Keratinocyte (primary cell): Measurements from ENCODE around the gene HOXD13. TPM values are rescaled to one million over a fixed set of nuclear protein-coding genes. Genes with fewer than 3 reads are reported as not detected.

Source experiments
- DNase-seq: peaks from one replicate; pipeline ENCODE4 v3.0.0-alpha.2; 2011; ENCODE audit warnings: low read depth, missing footprints, low spot score
- FAIRE-seq: peaks from 2 replicates; lab custom pipeline; 2011; peaks lifted over from hg19 to GRCh38; lab: Jason Lieb, UNC
- H2AFZ ChIP-seq: 2 replicates; pipeline ENCODE4 v1.6.0; 2012; ENCODE audit warnings: low read length, control low read depth, inconsistent platforms; ENCODE audit not compliant: control insufficient read depth
- H3K27ac ChIP-seq: 2 replicates; pipeline ENCODE4 v1.5.1; 2011; ENCODE audit warnings: low read length; ENCODE audit not compliant: control insufficient read depth, insufficient read depth
- H3K27me3 ChIP-seq: 3 replicates; pipeline ENCODE4 v1.6.0; 2011; ENCODE audit warnings: low read length; ENCODE audit not compliant: control insufficient read depth, insufficient read depth; ENCODE audit errors: extremely low read depth
- H3K36me3 ChIP-seq, 2 experiments: 2 replicates in 1 of 2; 3 replicates in 1 of 2; pipeline ENCODE4 v1.5.1; 2011; ENCODE audit warnings: low read length in 2 of 2, mild to moderate bottlenecking in 1 of 2; ENCODE audit not compliant: control insufficient read depth in 2 of 2, insufficient read depth in 2 of 2; ENCODE audit errors: extremely low read depth in 1 of 2
- H3K4me1 ChIP-seq: 3 replicates; pipeline ENCODE4 v1.5.1; 2011; ENCODE audit warnings: low read length; ENCODE audit not compliant: control insufficient read depth, insufficient read depth; ENCODE audit errors: extremely low read depth
- H3K4me2 ChIP-seq: 3 replicates; pipeline ENCODE4 v1.6.0; 2011; ENCODE audit warnings: low read depth, low read length; ENCODE audit not compliant: control insufficient read depth, insufficient read depth; ENCODE audit errors: extremely low read depth
- H3K4me3 ChIP-seq, 3 experiments: fragments of 200-600 bp in 1 of 3; sonication (generic) in 1 of 3; 2 replicates in 2 of 3; 3 replicates in 1 of 3; pipeline ENCODE4 v1.5.1; 2011 to 2016; ENCODE audit warnings: low read length in 3 of 3, mild to moderate bottlenecking in 3 of 3, control low read depth in 2 of 3, inconsistent platforms in 1 of 3, low read depth in 1 of 3, mixed read lengths in 1 of 3, mixed run types in 1 of 3, moderate library complexity in 1 of 3; ENCODE audit not compliant: control insufficient read depth in 2 of 3, insufficient read depth in 2 of 3; ENCODE audit errors: extremely low read depth in 1 of 3
- H3K79me2 ChIP-seq: 2 replicates; pipeline ENCODE4 v1.6.0; 2012; ENCODE audit warnings: low read length; ENCODE audit not compliant: control insufficient read depth, insufficient read depth
- H3K9ac ChIP-seq: 3 replicates; pipeline ENCODE4 v1.6.0; 2011; ENCODE audit warnings: low read length; ENCODE audit not compliant: control insufficient read depth, insufficient read depth; ENCODE audit errors: extremely low read depth
- H3K9me1 ChIP-seq: 3 replicates; pipeline ENCODE4 v1.6.0; 2011; ENCODE audit warnings: low read length; ENCODE audit not compliant: control insufficient read depth, insufficient read depth; ENCODE audit errors: extremely low read depth
- H3K9me3 ChIP-seq: 2 replicates; pipeline ENCODE4 v1.5.1; 2012; ENCODE audit warnings: low read depth, low read length; ENCODE audit not compliant: control insufficient read depth
- H4K20me1 ChIP-seq: 3 replicates; pipeline ENCODE4 v1.6.0; 2011; ENCODE audit warnings: low read length; ENCODE audit not compliant: control insufficient read depth, insufficient read depth; ENCODE audit errors: extremely low read depth
- EZH2 ChIP-seq: IDR thresholded peaks from one replicate; pipeline ENCODE4 v1.6.1; 2012; ENCODE audit warnings: inconsistent platforms, mild to moderate bottlenecking, low read length, moderate library complexity
- dilution Hi-C: fragments of 300-500 bp; cut with MboI; formaldehyde crosslinking; loops from one replicate; pipeline ENCODE4 v1.7.0; 2020; ENCODE audit warnings: low sequenced_read_pairs; ENCODE audit not compliant: extremely low pct_ligation_motif_present
- polyA plus RNA-seq, 5 experiments: library from polyadenylated mRNA; depleted of rRNA in 3 of 5; stranded (reverse) in 3 of 5; stranded (forward) in 1 of 5; unstranded in 1 of 5; fragments of >200 nt; gene quantifications; 1 replicate in 1 of 5; 2 replicates in 3 of 5; 3 replicates in 1 of 5; pipeline versions ENCODE4 v1.2.1 to v1.2.3, GENCODE V29; 2011 to 2012; ENCODE audit warnings: missing spikeins in 2 of 5, low read depth in 1 of 5, low replicate concordance in 1 of 5
- TF ChIP-seq, protein P1 (sequence below), 3 experiments: IDR thresholded peaks in 1 of 3; conservative IDR thresholded peaks in 1 of 3; optimal IDR thresholded peaks in 1 of 3; 2 replicates in 2 of 3; 3 replicates in 1 of 3; pipeline versions ENCODE3 to v1.5.1; 2011; ENCODE audit warnings: low read length in 3 of 3, mild to moderate bottlenecking in 3 of 3, moderate library complexity in 2 of 3, control low read depth in 1 of 3, inconsistent platforms in 1 of 3; ENCODE audit not compliant: insufficient read depth in 2 of 3; ENCODE audit errors: extremely low read depth in 1 of 3

HOXD13 gene
- polyA plus RNA-seq, 1 donor (not counting 4 experiments of a cell fraction or from before 2014, with no cell fraction given), result not detected

DNA sequence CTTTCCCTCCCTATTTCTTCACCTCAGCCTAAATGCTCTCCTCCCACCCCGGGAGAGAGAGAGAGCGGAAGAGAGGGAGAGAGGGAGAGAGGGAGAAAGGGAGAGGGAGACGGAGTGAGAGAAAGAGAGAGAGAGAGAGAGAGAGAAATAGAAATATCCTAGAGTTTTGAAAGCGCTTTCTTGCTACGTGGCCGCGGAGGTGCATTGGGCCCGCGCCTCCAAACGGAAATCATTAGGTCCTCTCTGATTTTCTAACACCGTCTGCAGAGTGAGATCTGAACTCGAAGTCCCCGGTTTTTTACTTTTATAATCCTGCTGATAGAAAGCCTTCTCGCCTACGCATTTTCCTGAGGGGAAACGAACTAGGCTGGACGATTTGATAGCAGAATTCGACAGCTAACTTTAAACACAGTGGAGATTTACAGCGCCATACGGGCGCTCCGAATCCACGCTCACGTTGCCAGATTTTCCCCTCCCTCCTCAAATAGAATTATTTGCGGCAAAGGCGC, 7.9 kb upstream of the HOXD13 start:
- H3K4me2 ChIP-seq, result no peak overlapping the region
- H3K9ac ChIP-seq, result no peak overlapping the region
- no peaks in the 10 kb centered on the region for H3K36me3 ChIP-seq
- H3K27ac ChIP-seq, result no peak overlapping the region
- H3K4me3 ChIP-seq, result no peak overlapping the region
- no peak for DNase-seq
- dilution Hi-C loops, result no loop called here
- no peaks in the 10 kb centered on the region for H3K9me1 ChIP-seq
- H2AFZ ChIP-seq, result no peak overlapping the region
- H3K27me3 ChIP-seq, result peaks cover 98% of the 10 kb centered on the region
- no peaks in the 10 kb centered on the region for H4K20me1 ChIP-seq
- TF ChIP-seq EZH2, result no peak
- TF ChIP-seq, protein P1, sequence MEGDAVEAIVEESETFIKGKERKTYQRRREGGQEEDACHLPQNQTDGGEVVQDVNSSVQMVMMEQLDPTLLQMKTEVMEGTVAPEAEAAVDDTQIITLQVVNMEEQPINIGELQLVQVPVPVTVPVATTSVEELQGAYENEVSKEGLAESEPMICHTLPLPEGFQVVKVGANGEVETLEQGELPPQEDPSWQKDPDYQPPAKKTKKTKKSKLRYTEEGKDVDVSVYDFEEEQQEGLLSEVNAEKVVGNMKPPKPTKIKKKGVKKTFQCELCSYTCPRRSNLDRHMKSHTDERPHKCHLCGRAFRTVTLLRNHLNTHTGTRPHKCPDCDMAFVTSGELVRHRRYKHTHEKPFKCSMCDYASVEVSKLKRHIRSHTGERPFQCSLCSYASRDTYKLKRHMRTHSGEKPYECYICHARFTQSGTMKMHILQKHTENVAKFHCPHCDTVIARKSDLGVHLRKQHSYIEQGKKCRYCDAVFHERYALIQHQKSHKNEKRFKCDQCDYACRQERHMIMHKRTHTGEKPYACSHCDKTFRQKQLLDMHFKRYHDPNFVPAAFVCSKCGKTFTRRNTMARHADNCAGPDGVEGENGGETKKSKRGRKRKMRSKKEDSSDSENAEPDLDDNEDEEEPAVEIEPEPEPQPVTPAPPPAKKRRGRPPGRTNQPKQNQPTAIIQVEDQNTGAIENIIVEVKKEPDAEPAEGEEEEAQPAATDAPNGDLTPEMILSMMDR (optimal IDR thresholded peaks at IDR 0.05 in 1 of 3, IDR thresholded peaks at IDR 0.05 in 1 of 3, conservative IDR thresholded peaks at IDR 0.05 in 1 of 3; ENCODE audit: extremely low read depth in 1 of 3, insufficient read depth in 2 of 3, low read length in 3 of 3), result no peak
- H3K4me1 ChIP-seq, result no peaks in the 10 kb centered on the region
- H3K79me2 ChIP-seq, result no peaks in the 10 kb centered on the region
- H3K9me3 ChIP-seq, result peaks cover 16% of the 10 kb centered on the region
- no peak for FAIRE-seq

DNA sequence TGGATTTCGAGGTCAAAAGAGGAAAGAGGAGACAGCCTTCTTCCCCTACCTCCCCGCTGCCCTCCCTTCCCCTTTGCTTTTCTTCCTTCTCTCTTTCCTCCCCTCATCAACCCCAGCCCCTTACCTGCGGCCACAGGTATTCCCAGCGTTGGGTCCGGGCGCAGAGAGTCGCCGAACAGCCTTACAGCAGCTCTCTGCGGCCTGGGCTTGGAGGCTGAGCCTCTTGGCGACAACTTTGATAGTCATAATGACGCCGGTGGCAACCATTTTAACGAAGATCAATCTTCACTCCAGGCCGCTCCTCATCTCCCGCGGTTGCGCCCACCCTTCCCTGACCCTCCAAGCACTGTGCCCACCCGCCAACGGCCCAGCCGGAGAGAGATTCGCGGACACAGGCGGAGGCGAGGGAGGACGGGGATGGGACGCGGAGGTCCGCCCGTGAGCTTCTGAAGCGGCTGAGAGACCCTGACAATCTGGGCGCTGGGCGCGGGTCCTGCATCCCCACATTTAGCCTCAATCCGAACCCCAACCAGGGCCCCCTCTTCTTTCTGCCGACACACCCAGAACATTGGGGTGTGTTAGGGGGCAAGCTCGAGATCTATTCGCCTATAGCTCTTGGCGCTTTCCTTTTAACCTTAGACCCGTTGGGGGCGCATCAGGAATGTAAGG, 7.3 kb upstream of the HOXD13 start:
- no peak overlapping the region for H3K4me3 ChIP-seq
- no peak overlapping the region for H3K4me2 ChIP-seq
- no peaks in the 10 kb centered on the region for H3K4me1 ChIP-seq
- no peaks in the 10 kb centered on the region for H3K79me2 ChIP-seq
- TF ChIP-seq, protein P1 (optimal IDR thresholded peaks at IDR 0.05 in 1 of 3, IDR thresholded peaks at IDR 0.05 in 1 of 3, conservative IDR thresholded peaks at IDR 0.05 in 1 of 3; ENCODE audit: extremely low read depth in 1 of 3, insufficient read depth in 2 of 3, low read length in 3 of 3), result no peak
- TF ChIP-seq EZH2, result peak; percentile 67
- no peaks in the 10 kb centered on the region for H4K20me1 ChIP-seq
- no peaks in the 10 kb centered on the region for H3K9me1 ChIP-seq
- H3K9me3 ChIP-seq, result peaks cover 16% of the 10 kb centered on the region
- FAIRE-seq (no peak), DNase-seq (no peak)
- no peak overlapping the region for H2AFZ ChIP-seq
- H3K27ac ChIP-seq, result no peak overlapping the region
- dilution Hi-C loops, result no loop called here
- no peaks in the 10 kb centered on the region for H3K36me3 ChIP-seq
- peaks cover 100% of the 10 kb centered on the region for H3K27me3 ChIP-seq
- H3K9ac ChIP-seq, result no peak overlapping the region
